Stimulated activated naive CD8-positive, alpha-beta T cell treated with anti-CD3 and anti-CD28 coated beads, Interleukin-15, amount 100 ng/mL, for 72 hours (primary cell): ENCODE measurements around the gene ALOX15B.
"Not testable (repeated sequence)": the region's sequence is repeated elsewhere in the genome, so short reads cannot be mapped to it uniquely, and the experiment has no call there.

Experiments
- ATAC-seq: fragments of 150-1000 bp; cut with Tn5 transposase; 2 replicates; pipeline ENCODE4 v1.10.0; 2021; ENCODE audit warnings: mild to moderate bottlenecking, moderate library complexity
- DNase-seq, 2 donors: peaks; one replicate each; pipeline ENCODE4 v3.0.0; 2021 to 2022
- H3K27ac Mint-ChIP-seq, 2 donors: one replicate each; pipeline ENCODE4 v1.8.0; 2022; ENCODE audit warnings: mild to moderate bottlenecking in 2 of 2, mixed read lengths in 2 of 2, moderate library complexity in 2 of 2
- H3K27me3 Mint-ChIP-seq: one replicate; pipeline ENCODE4 v1.8.0; 2022; ENCODE audit warnings: mixed read lengths
- H3K4me1 Mint-ChIP-seq: one replicate; pipeline ENCODE4 v1.8.0; 2022; ENCODE audit warnings: mild to moderate bottlenecking, mixed read lengths
- H3K4me3 Mint-ChIP-seq, 2 donors: one replicate each; pipeline ENCODE4 v1.8.0; 2022; ENCODE audit warnings: mild to moderate bottlenecking in 2 of 2, mixed read lengths in 2 of 2, moderate library complexity in 1 of 2
- H3K9me3 Mint-ChIP-seq, 2 donors: one replicate each; pipeline ENCODE4 v1.8.0; 2022; ENCODE audit warnings: mixed read lengths in 2 of 2

The ALOX15B gene

GRCh38 chr17:8019665-8020650, 18.9 kb upstream of the ALOX15B start:
- no peaks in the 10 kb centered on the region for H3K9me3 Mint-ChIP-seq
- peaks cover 49% of the 10 kb centered on the region for H3K27me3 Mint-ChIP-seq
- peak overlapping the region; percentile 16 to 23 for H3K4me3 Mint-ChIP-seq
- ATAC-seq = peak; percentile 58
- DNase-seq = no peak
- no peak overlapping the region for H3K27ac Mint-ChIP-seq
- H3K4me1 Mint-ChIP-seq = peaks cover 26% of the 10 kb centered on the region

GRCh38 chr17:8020776-8021564, 17.9 kb upstream of the ALOX15B start:
- H3K9me3 Mint-ChIP-seq = no peaks in the 10 kb centered on the region
- ATAC-seq (no peak), DNase-seq (no peak)
- peaks cover 47% of the 10 kb centered on the region for H3K27me3 Mint-ChIP-seq
- no peak overlapping the region for H3K4me3 Mint-ChIP-seq
- peaks cover 25% of the 10 kb centered on the region for H3K4me1 Mint-ChIP-seq
- peak overlapping the region in 1 of 2 donors; percentile 83 for H3K27ac Mint-ChIP-seq

- Mint-ChIP-seq H3K4me1 (peaks cover 18% of the 10 kb centered on the region), H3K27ac (peak overlapping the region; percentile 7 to 83), H3K9me3 (no peaks in the 10 kb centered on the region)
These were observed 17.1 kb upstream of the ALOX15B start for GRCh38 chr17:8021565-8022359.

GRCh38 chr17:8022360-8023003, 16.4 kb upstream of the ALOX15B start:
- no peak overlapping the region for H3K4me3 Mint-ChIP-seq
- no peak for ATAC-seq
- no peaks in the 10 kb centered on the region for H3K9me3 Mint-ChIP-seq
- peak overlapping the region; percentile 7 to 28 for H3K27ac Mint-ChIP-seq
- H3K4me1 Mint-ChIP-seq = peaks cover 13% of the 10 kb centered on the region
- DNase-seq = no peak
- H3K27me3 Mint-ChIP-seq = peaks cover 43% of the 10 kb centered on the region

More at GRCh38 chr17:8021565-8022359, 17.1 kb upstream of the ALOX15B start:
- Mint-ChIP-seq H3K4me3 (no peak overlapping the region), H3K27me3 (peaks cover 41% of the 10 kb centered on the region)
- DNase-seq (no peak), ATAC-seq (no peak)

- H3K27me3 Mint-ChIP-seq = peaks cover 45% of the 10 kb centered on the region
- not testable (repeated sequence) for H3K4me3 Mint-ChIP-seq, H3K4me1 Mint-ChIP-seq, H3K9me3 Mint-ChIP-seq, DNase-seq, ATAC-seq, H3K27ac Mint-ChIP-seq
These were observed 14.7 kb upstream of the ALOX15B start for GRCh38 chr17:8024161-8024560.

GRCh38 chr17:8025176-8025911, 13.5 kb upstream of the ALOX15B start:
- no peak for DNase-seq
- Mint-ChIP-seq H3K9me3 (no peaks in the 10 kb centered on the region), H3K4me3 (no peak overlapping the region), H3K27ac (peak overlapping the region in 1 of 2 donors; percentile 7), H3K4me1 (no peaks in the 10 kb centered on the region), H3K27me3 (peaks cover 52% of the 10 kb centered on the region)
- ATAC-seq = no peak

GRCh38 chr17:8029121-8029520, 9.7 kb upstream of the ALOX15B start:
- no peak for ATAC-seq
- no peak overlapping the region for H3K27ac Mint-ChIP-seq

GRCh38 chr17:8031261-8031661, 7.6 kb upstream of the ALOX15B start:
- Mint-ChIP-seq H3K9me3 (no peaks in the 10 kb centered on the region), H3K4me3 (no peak overlapping the region), H3K27me3 (peaks cover 46% of the 10 kb centered on the region), H3K4me1 (no peaks in the 10 kb centered on the region), H3K27ac (no peak overlapping the region)
- no peak for DNase-seq
- no peak for ATAC-seq

More at GRCh38 chr17:8029121-8029520, 9.7 kb upstream of the ALOX15B start:
- no peaks in the 10 kb centered on the region for H3K9me3 Mint-ChIP-seq
- no peak overlapping the region for H3K4me3 Mint-ChIP-seq
- H3K27me3 Mint-ChIP-seq = peaks cover 57% of the 10 kb centered on the region
- no peak for DNase-seq
- no peaks in the 10 kb centered on the region for H3K4me1 Mint-ChIP-seq

GRCh38 chr17:8031950-8032349, 6.9 kb upstream of the ALOX15B start:
- Mint-ChIP-seq H3K4me1 (no peaks in the 10 kb centered on the region), H3K27me3 (peaks cover 44% of the 10 kb centered on the region), H3K27ac (no peak overlapping the region), H3K4me3 (no peak overlapping the region), H3K9me3 (no peaks in the 10 kb centered on the region)
- DNase-seq = no peak
- no peak for ATAC-seq

GRCh38 chr17:8032442-8032841, 6.4 kb upstream of the ALOX15B start:
- no peak for ATAC-seq
- Mint-ChIP-seq H3K27me3 (peaks cover 44% of the 10 kb centered on the region), H3K4me1 (no peaks in the 10 kb centered on the region), H3K9me3 (no peaks in the 10 kb centered on the region), H3K4me3 (no peak overlapping the region), H3K27ac (no peak overlapping the region)
- DNase-seq = no peak

- peak overlapping the region in 1 of 2 donors; percentile 32 for H3K4me3 Mint-ChIP-seq
- H3K4me1 Mint-ChIP-seq = peaks cover 12% of the 10 kb centered on the region
- peaks cover 40% of the 10 kb centered on the region for H3K27me3 Mint-ChIP-seq
- H3K9me3 Mint-ChIP-seq = no peaks in the 10 kb centered on the region
- ATAC-seq (no peak), DNase-seq (no peak)
- no peak overlapping the region for H3K27ac Mint-ChIP-seq
These were observed 831 bp downstream of the ALOX15B start for GRCh38 chr17:8039611-8040168.

- peaks cover 41% of the 10 kb centered on the region for H3K27me3 Mint-ChIP-seq
- ATAC-seq (peak; percentile 75), DNase-seq (peak in 1 of 2 donors; percentile 43)
These were observed 2.5 kb downstream of the ALOX15B start for GRCh38 chr17:8041249-8041928.

GRCh38 chr17:8041979-8042378, 3.1 kb downstream of the ALOX15B start:
- H3K4me3 Mint-ChIP-seq = no peak overlapping the region

More at GRCh38 chr17:8041249-8041928, 2.5 kb downstream of the ALOX15B start:
- H3K4me3 Mint-ChIP-seq = no peak overlapping the region
- peaks cover 12% of the 10 kb centered on the region for H3K4me1 Mint-ChIP-seq
- H3K9me3 Mint-ChIP-seq = no peaks in the 10 kb centered on the region
- H3K27ac Mint-ChIP-seq = no peak overlapping the region

More at GRCh38 chr17:8041979-8042378, 3.1 kb downstream of the ALOX15B start:
- Mint-ChIP-seq H3K27me3 (peaks cover 47% of the 10 kb centered on the region), H3K9me3 (no peaks in the 10 kb centered on the region), H3K4me1 (peaks cover 12% of the 10 kb centered on the region), H3K27ac (no peak overlapping the region)
- ATAC-seq = no peak
- no peak for DNase-seq
